Erythroblast (primary cell): Measurements from ENCODE around the gene SNX1.

Experiments
- GATA1 ChIP-seq: IDR thresholded peaks from 2 replicates; pipeline ENCODE4 v1.6.1; 2011; ENCODE audit warnings: low read depth, mild to moderate bottlenecking, control low read depth, low read length, moderate library complexity
- POLR2A ChIP-seq: IDR thresholded peaks from 2 replicates; pipeline ENCODE4 v1.6.1; 2011; ENCODE audit warnings: mild to moderate bottlenecking, low read length

GRCh38 chr15:64137226-64137833 lies 41.5 kb downstream of the SNX1 start:
- no peak for TF ChIP-seq POLR2A
- no peak for TF ChIP-seq GATA1
